HCT116 (cell line): ENCODE results near the gene SLC22A23.

Source experiments
- EZH2 ChIP-seq: fragments of 200-600 bp; sonication (generic); IDR thresholded peaks from 2 replicates; pipeline ENCODE4 v1.6.1; 2017; ENCODE audit warnings: antibody characterized with exemption, mixed run types
- POLR2A ChIP-seq: IDR thresholded peaks from 2 replicates; pipeline ENCODE4 v1.7.0; 2011; ENCODE audit warnings: borderline replicate concordance; ENCODE audit not compliant: insufficient read depth, insufficient read length; ENCODE audit errors: extremely low read depth
- POLR2AphosphoS5 ChIP-seq: IDR thresholded peaks from 2 replicates; pipeline ENCODE4 v1.6.1; 2011; ENCODE audit warnings: mild to moderate bottlenecking, low read depth, low read length, moderate library complexity
- SRF ChIP-seq: IDR thresholded peaks from 2 replicates; pipeline ENCODE4 v1.6.1; 2012; ENCODE audit warnings: low read depth
- YY1 ChIP-seq: IDR thresholded peaks from 2 replicates; pipeline ENCODE4 v1.6.1; 2011; ENCODE audit warnings: low read length, low read depth, moderate library complexity, mild to moderate bottlenecking; ENCODE audit not compliant: insufficient replicate concordance; ENCODE audit errors: extremely low read depth
- ZFX ChIP-seq: fragments of 450-650 bp; IDR thresholded peaks from 2 replicates; pipeline ENCODE4 v1.6.1; 2017
- TF ChIP-seq, protein P1 (sequence below), 3 experiments: fragments of 200-600 bp in 1 of 3; sonication (generic) in 1 of 3; IDR thresholded peaks in 2 of 3; conservative IDR thresholded peaks in 1 of 3; 2 replicates each; pipeline ENCODE4 v1.5.1; 2012 to 2017; ENCODE audit warnings: low read depth in 2 of 3, low read length in 2 of 3, antibody characterized with exemption in 1 of 3, borderline replicate concordance in 1 of 3, control low read depth in 1 of 3, mild to moderate bottlenecking in 1 of 3, mixed read lengths in 1 of 3, mixed run types in 1 of 3, moderate library complexity in 1 of 3; ENCODE audit not compliant: insufficient read depth in 1 of 3

DNA sequence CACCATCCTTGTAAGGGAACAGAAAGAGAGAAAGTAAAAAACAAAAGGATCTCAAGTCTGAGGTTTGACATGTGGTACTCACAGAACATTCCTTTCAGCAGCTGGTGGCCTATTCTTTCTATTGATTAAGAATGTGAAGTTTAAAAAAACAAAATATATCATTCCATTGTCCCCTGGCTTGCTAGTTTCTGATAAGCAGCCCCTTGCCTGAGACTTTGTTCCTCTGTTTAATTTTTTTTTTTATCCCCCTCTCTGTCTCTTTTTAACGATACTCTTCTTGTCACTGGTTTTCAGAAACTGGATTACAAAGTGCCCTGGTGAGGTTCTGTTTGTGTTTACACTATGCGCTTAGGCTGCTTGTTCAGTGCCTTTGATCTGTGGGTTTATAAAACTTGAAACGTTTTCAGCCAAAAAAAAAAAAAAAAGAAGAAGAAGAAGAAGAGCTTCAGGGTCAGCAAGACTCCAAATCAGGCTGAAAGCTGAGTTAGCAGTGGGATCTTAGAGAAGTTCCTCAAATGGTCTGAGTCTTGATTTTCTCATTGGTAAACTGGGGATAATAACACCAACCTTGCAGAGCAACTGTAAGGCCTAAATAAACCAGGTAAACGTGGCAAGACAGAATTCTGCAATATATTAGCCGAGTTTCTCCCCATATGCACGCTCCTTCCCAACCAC is 45.1 kb upstream of the SLC22A23 start:
- no peak for TF ChIP-seq POLR2AphosphoS5
- TF ChIP-seq, protein P1, sequence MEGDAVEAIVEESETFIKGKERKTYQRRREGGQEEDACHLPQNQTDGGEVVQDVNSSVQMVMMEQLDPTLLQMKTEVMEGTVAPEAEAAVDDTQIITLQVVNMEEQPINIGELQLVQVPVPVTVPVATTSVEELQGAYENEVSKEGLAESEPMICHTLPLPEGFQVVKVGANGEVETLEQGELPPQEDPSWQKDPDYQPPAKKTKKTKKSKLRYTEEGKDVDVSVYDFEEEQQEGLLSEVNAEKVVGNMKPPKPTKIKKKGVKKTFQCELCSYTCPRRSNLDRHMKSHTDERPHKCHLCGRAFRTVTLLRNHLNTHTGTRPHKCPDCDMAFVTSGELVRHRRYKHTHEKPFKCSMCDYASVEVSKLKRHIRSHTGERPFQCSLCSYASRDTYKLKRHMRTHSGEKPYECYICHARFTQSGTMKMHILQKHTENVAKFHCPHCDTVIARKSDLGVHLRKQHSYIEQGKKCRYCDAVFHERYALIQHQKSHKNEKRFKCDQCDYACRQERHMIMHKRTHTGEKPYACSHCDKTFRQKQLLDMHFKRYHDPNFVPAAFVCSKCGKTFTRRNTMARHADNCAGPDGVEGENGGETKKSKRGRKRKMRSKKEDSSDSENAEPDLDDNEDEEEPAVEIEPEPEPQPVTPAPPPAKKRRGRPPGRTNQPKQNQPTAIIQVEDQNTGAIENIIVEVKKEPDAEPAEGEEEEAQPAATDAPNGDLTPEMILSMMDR (IDR thresholded peaks at IDR 0.05 in 2 of 3, conservative IDR thresholded peaks at IDR 0.05 in 1 of 3; ENCODE audit: borderline replicate concordance in 1 of 3, insufficient read depth in 1 of 3, low read depth in 2 of 3, low read length in 2 of 3), result no peak
- no peak for TF ChIP-seq EZH2
- TF ChIP-seq YY1, result no peak
- no peak for TF ChIP-seq ZFX
- no peak for TF ChIP-seq SRF
- no peak for TF ChIP-seq POLR2A
